Neural cell (in vitro differentiated cells): ENCODE results near the gene SHTN1. TPM values are rescaled to one million over a fixed set of nuclear protein-coding genes. Genes with fewer than 3 reads are reported as not detected.

Source experiments
- H2AFZ ChIP-seq: fragments of 200-600, 300-800 bp; sonication (generic), shearing (Covaris generic); 2 replicates; pipeline ENCODE4 v1.6.0; 2014; ENCODE audit warnings: low read depth, mild to moderate bottlenecking, antibody characterized with exemption, low read length, moderate library complexity
- H3F3A ChIP-seq: fragments of 200-600 bp; shearing (Covaris generic); 2 replicates; pipeline ENCODE4 v1.6.1; 2016; ENCODE audit warnings: mild to moderate bottlenecking, moderate library complexity, mixed read lengths, antibody characterized with exemption, low read length; ENCODE audit not compliant: insufficient read depth, poor library complexity, severe bottlenecking
- H3K27ac ChIP-seq: fragments of 200-600, 300-800 bp; sonication (generic), shearing (Covaris generic); 2 replicates; pipeline ENCODE4 v1.5.1; 2014; ENCODE audit warnings: mild to moderate bottlenecking, low read length, moderate library complexity
- H3K27me3 ChIP-seq: fragments of 300-800, 200-600 bp; sonication (generic), shearing (Covaris generic); 2 replicates; pipeline ENCODE4 v1.6.0; 2014; ENCODE audit warnings: mild to moderate bottlenecking, low read depth, low read length, moderate library complexity; ENCODE audit not compliant: insufficient read depth
- H3K36me3 ChIP-seq: fragments of 300-800, 200-600 bp; sonication (generic), shearing (Covaris generic); 2 replicates; pipeline ENCODE4 v1.5.1; 2014; ENCODE audit warnings: mild to moderate bottlenecking, antibody characterized with exemption, low read length, moderate library complexity; ENCODE audit not compliant: insufficient read depth
- H3K4me2 ChIP-seq: fragments of 300-800, 200-600 bp; sonication (generic), shearing (Covaris generic); 2 replicates; pipeline ENCODE4 v1.6.0; 2014; ENCODE audit warnings: mild to moderate bottlenecking, low read length
- H3K4me3 ChIP-seq: fragments of 300-800, 200-600 bp; sonication (generic), shearing (Covaris generic); 2 replicates; pipeline ENCODE4 v1.5.1; 2014; ENCODE audit warnings: mild to moderate bottlenecking, low read length, moderate library complexity
- H3K79me2 ChIP-seq: fragments of 200-600 bp; shearing (Covaris generic); replicated peaks from 2 replicates; pipeline ENCODE4 v1.6.0; 2014; ENCODE audit warnings: mild to moderate bottlenecking, low read length, moderate library complexity; ENCODE audit not compliant: insufficient read depth
- H3K9ac ChIP-seq: fragments of 300-800, 200-600 bp; sonication (generic), shearing (Covaris generic); 2 replicates; pipeline ENCODE4 v1.6.1; 2016; ENCODE audit warnings: mild to moderate bottlenecking, low read length, mixed read lengths
- H3K9me2 ChIP-seq: fragments of 200-600 bp; shearing (Covaris generic); 2 replicates; pipeline ENCODE4 v1.6.1; 2016; ENCODE audit warnings: mild to moderate bottlenecking, low read length, mixed read lengths; ENCODE audit not compliant: insufficient read depth
- H3K9me3 ChIP-seq: fragments of 200-600, 300-800 bp; sonication (generic), shearing (Covaris generic); 2 replicates; pipeline ENCODE4 v1.6.1; 2016; ENCODE audit warnings: mild to moderate bottlenecking, mixed run types, low read length, moderate library complexity, mixed read lengths
- H4K20me1 ChIP-seq: fragments of 200-600 bp; shearing (Covaris generic); 2 replicates; pipeline ENCODE4 v1.6.1; 2016; ENCODE audit warnings: mild to moderate bottlenecking, mixed run types; ENCODE audit not compliant: insufficient read depth
- EP300 ChIP-seq: fragments of 450-650 bp; conservative IDR thresholded peaks from 2 replicates; pipeline ENCODE4 v1.6.1; 2014; ENCODE audit warnings: antibody characterized with exemption, mild to moderate bottlenecking, moderate library complexity; ENCODE audit not compliant: poor library complexity, severe bottlenecking
- EZH2 ChIP-seq: fragments of 200-600, 300-800 bp; shearing (Covaris generic), sonication (generic); IDR thresholded peaks from 2 replicates; pipeline ENCODE4 v1.6.1; 2014; ENCODE audit warnings: antibody characterized with exemption, low read length, borderline replicate concordance, mild to moderate bottlenecking; ENCODE audit not compliant: insufficient read depth, poor library complexity, severe bottlenecking
- MXI1 ChIP-seq: fragments of 450-650 bp; conservative IDR thresholded peaks from 2 replicates; pipeline ENCODE4 v1.6.1; 2014; ENCODE audit warnings: antibody characterized with exemption, mild to moderate bottlenecking; ENCODE audit not compliant: poor library complexity, severe bottlenecking
- POLR2AphosphoS5 ChIP-seq: IDR thresholded peaks from 2 replicates; pipeline ENCODE4 v1.6.1; 2012
- RAD21 ChIP-seq: fragments of 450-650 bp; conservative IDR thresholded peaks from 2 replicates; pipeline ENCODE4 v1.6.1; 2014; ENCODE audit warnings: antibody characterized with exemption, mild to moderate bottlenecking, moderate library complexity
- SMC3 ChIP-seq: fragments of 450-650 bp; conservative IDR thresholded peaks from 2 replicates; pipeline ENCODE4 v1.6.1; 2014; ENCODE audit warnings: antibody characterized with exemption, mild to moderate bottlenecking, moderate library complexity; ENCODE audit not compliant: poor library complexity
- TAF1 ChIP-seq: IDR thresholded peaks from 2 replicates; pipeline ENCODE4 v1.6.1; 2012; ENCODE audit warnings: low read depth
- polyA plus RNA-seq: library from polyadenylated mRNA; depleted of rRNA; stranded (reverse); fragments of >200 nt; gene quantifications from 2 replicates; pipeline ENCODE4 v1.2.3, GENCODE V29; 2014
- TF ChIP-seq, protein P1 (sequence below): IDR thresholded peaks from 2 replicates; pipeline ENCODE4 v1.6.1; 2012; ENCODE audit warnings: borderline replicate concordance
- TF ChIP-seq, protein P2 (sequence below): fragments of 450-650 bp; IDR thresholded peaks from 2 replicates; pipeline ENCODE4 v1.5.1; 2014; ENCODE audit warnings: antibody characterized with exemption, mild to moderate bottlenecking, moderate library complexity; ENCODE audit not compliant: poor library complexity, severe bottlenecking

SHTN1 gene
- polyA plus RNA-seq, 1 donor from 2014 or later: 55.8 TPM

DNA sequence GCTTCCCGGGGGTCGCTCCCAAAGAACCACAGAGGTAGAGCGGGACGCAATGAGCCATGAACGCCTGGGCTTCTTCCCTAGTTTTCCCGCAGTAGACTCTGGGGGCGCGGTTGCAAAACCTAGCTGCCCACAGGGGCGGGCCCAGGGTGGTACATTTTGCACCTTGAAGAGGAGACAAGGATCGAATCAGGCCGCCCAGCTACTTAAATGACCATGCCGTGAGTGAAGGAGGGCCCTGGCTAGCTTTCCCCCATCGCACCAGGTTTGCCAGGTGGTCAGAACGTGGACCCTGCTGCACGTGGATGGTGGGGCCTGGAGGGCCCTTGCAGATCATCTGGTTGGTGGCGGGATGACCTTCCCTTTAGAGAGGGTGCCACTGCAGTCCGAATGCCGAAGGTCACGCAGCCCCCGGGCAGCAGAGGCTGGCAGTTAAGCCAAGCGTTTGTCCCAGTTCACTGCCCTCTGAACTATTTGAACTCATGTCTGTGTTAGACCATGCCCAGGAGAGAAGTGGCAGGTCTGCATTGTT, 604 bp upstream of the SHTN1 start:
- Histone ChIP-seq H3K27me3 (no peaks in the 10 kb centered on the region), H4K20me1 (no peaks in the 10 kb centered on the region), H3K4me3 (peak overlapping the region; percentile 95), H3K36me3 (no peaks in the 10 kb centered on the region), H2AFZ (peak overlapping the region; percentile 72), H3K4me2 (peak overlapping the region; percentile 35), H3F3A (no peaks in the 10 kb centered on the region), H3K9me3 (no peaks in the 10 kb centered on the region), H3K9ac (peak overlapping the region; percentile 79), H3K79me2 (peaks cover 4% of the 10 kb centered on the region), H3K27ac (peak overlapping the region; percentile 26), H3K9me2 (no peaks in the 10 kb centered on the region)
- no peak for TF ChIP-seq SMC3
- no peak for TF ChIP-seq EP300
- no peak for TF ChIP-seq MXI1
- TF ChIP-seq, protein P1, sequence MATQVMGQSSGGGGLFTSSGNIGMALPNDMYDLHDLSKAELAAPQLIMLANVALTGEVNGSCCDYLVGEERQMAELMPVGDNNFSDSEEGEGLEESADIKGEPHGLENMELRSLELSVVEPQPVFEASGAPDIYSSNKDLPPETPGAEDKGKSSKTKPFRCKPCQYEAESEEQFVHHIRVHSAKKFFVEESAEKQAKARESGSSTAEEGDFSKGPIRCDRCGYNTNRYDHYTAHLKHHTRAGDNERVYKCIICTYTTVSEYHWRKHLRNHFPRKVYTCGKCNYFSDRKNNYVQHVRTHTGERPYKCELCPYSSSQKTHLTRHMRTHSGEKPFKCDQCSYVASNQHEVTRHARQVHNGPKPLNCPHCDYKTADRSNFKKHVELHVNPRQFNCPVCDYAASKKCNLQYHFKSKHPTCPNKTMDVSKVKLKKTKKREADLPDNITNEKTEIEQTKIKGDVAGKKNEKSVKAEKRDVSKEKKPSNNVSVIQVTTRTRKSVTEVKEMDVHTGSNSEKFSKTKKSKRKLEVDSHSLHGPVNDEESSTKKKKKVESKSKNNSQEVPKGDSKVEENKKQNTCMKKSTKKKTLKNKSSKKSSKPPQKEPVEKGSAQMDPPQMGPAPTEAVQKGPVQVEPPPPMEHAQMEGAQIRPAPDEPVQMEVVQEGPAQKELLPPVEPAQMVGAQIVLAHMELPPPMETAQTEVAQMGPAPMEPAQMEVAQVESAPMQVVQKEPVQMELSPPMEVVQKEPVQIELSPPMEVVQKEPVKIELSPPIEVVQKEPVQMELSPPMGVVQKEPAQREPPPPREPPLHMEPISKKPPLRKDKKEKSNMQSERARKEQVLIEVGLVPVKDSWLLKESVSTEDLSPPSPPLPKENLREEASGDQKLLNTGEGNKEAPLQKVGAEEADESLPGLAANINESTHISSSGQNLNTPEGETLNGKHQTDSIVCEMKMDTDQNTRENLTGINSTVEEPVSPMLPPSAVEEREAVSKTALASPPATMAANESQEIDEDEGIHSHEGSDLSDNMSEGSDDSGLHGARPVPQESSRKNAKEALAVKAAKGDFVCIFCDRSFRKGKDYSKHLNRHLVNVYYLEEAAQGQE: no peak
- TF ChIP-seq EZH2: no peak
- TF ChIP-seq TAF1: peak; percentile 15
- TF ChIP-seq, protein P2, sequence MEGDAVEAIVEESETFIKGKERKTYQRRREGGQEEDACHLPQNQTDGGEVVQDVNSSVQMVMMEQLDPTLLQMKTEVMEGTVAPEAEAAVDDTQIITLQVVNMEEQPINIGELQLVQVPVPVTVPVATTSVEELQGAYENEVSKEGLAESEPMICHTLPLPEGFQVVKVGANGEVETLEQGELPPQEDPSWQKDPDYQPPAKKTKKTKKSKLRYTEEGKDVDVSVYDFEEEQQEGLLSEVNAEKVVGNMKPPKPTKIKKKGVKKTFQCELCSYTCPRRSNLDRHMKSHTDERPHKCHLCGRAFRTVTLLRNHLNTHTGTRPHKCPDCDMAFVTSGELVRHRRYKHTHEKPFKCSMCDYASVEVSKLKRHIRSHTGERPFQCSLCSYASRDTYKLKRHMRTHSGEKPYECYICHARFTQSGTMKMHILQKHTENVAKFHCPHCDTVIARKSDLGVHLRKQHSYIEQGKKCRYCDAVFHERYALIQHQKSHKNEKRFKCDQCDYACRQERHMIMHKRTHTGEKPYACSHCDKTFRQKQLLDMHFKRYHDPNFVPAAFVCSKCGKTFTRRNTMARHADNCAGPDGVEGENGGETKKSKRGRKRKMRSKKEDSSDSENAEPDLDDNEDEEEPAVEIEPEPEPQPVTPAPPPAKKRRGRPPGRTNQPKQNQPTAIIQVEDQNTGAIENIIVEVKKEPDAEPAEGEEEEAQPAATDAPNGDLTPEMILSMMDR: peak; percentile 50
- TF ChIP-seq RAD21: no peak

DNA sequence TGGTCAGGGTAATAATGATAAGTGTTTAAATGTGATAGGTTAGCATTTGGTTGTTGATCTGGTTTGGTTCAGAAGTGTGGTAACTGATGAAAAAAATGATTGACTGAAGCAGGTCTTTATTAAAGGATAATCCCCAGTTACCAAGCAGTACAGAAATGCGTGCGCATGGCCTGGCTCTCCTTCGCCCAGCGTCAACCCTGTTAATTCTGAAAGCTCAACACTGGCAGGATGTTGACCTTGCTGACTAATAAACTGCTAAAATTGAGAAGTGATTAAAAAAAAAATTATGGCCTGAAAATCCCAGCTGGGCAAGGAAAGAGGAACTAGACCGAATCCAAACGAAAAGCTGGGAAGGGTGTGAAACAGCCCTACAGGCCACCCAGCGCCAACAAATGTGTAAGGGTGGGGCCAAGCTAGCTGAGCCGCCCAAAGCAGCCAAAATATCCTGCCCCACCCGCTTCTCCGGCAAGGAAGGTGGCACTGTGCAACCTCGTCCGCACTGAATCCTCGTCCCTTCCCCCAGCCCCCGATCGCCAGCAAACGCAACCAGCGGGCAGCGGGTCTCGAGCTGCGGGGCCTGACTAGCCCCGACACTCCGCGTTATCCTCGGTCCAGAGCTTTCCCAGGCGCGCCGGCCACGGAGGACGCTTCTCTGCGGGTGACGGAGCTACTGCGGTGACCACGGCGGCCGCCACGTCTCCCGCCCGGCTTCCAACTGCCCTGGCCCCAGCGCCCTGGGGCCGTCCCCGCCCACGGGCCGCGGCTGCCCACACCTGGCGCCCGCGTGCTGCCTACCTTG, 561 bp downstream of the SHTN1 start:
- no peaks in the 10 kb centered on the region for H3K27me3 ChIP-seq
- no peaks in the 10 kb centered on the region for H3K9me3 ChIP-seq
- H3K4me3 ChIP-seq: peak overlapping the region; percentile 95
- TF ChIP-seq SMC3 (no peak), MXI1 (peak; percentile 61), EP300 (no peak), TAF1 (no peak), POLR2AphosphoS5 (no peak)
- TF ChIP-seq, protein P1: peak; percentile 23
- no peaks in the 10 kb centered on the region for H3K9me2 ChIP-seq
- H3K4me2 ChIP-seq: peak overlapping the region; percentile 32
- peak overlapping the region; percentile 79 for H3K9ac ChIP-seq
- H3F3A ChIP-seq: no peaks in the 10 kb centered on the region
- no peaks in the 10 kb centered on the region for H4K20me1 ChIP-seq
- peaks cover 4% of the 10 kb centered on the region for H3K79me2 ChIP-seq
- peak overlapping the region; percentile 72 for H2AFZ ChIP-seq
- no peaks in the 10 kb centered on the region for H3K36me3 ChIP-seq
- H3K27ac ChIP-seq: peak overlapping the region; percentile 26
